Measurements from ENCODE around the gene MPPED2. TPM values are rescaled to one million over a fixed set of nuclear protein-coding genes. Genes with fewer than 3 reads are reported as not detected.

The MPPED2 gene
- total and polyA plus RNA-seq, 12 donors = 2.1 to 28.3 (median 5.7) TPM

GRCh38 chr11:30619767-30620166 is 33.6 kb upstream of the MPPED2 start:
- DNase-seq = no peak

GRCh38 chr11:30617762-30618161 is 31.6 kb upstream of the MPPED2 start:
- Histone ChIP-seq H3K4me1 (replicated peaks in 1 of 2) (no peaks in the 10 kb centered on the region), H3K36me3 (replicated peaks in 1 of 2) (no peaks in the 10 kb centered on the region), H3K27me3 (no peaks in the 10 kb centered on the region), H3K9me3 (replicated peaks in 1 of 3) (peaks cover 0 to 4% (median 0%) of the 10 kb centered on the region in 3 donors), H3K4me3 (no peak overlapping the region), H3K27ac (no peak overlapping the region)
- TF ChIP-seq CTCF (IDR thresholded peaks at IDR 0.05) (no peak), POLR2A (IDR thresholded peaks at IDR 0.05) (no peak)
- intact Hi-C loops (cut with DNase I) = no loop called here
- no peak for DNase-seq

More at GRCh38 chr11:30619767-30620166, 33.6 kb upstream of the MPPED2 start:
- no peak overlapping the region for H3K4me3 ChIP-seq
- H3K27me3 ChIP-seq = no peaks in the 10 kb centered on the region
- TF ChIP-seq POLR2A (IDR thresholded peaks at IDR 0.05) (no peak), CTCF (IDR thresholded peaks at IDR 0.05) (no peak)
- no peaks in the 10 kb centered on the region for H3K36me3 ChIP-seq (replicated peaks in 1 of 2)
- WGBS, 4 donors = 74 to 78% (median 78%) methylated on average over 1 of the region's 1 CpG
- H3K9me3 ChIP-seq (replicated peaks in 1 of 3) = peaks cover 0 to 4% (median 0%) of the 10 kb centered on the region in 3 donors
- H3K4me1 ChIP-seq (replicated peaks in 1 of 2) = no peaks in the 10 kb centered on the region
- intact Hi-C loops (cut with DNase I) = no loop called here
- H3K27ac ChIP-seq = no peak overlapping the region

- H3K36me3 ChIP-seq (replicated peaks in 1 of 2) = no peaks in the 10 kb centered on the region
- no peaks in the 10 kb centered on the region for H3K4me1 ChIP-seq (replicated peaks in 1 of 2)
- no peak overlapping the region for H3K4me3 ChIP-seq
- intact Hi-C loops (cut with DNase I) = no loop called here
- H3K27ac ChIP-seq = no peak overlapping the region
- no peak for DNase-seq
- H3K27me3 ChIP-seq = no peaks in the 10 kb centered on the region
- no peaks in the 10 kb centered on the region for H3K9me3 ChIP-seq (replicated peaks in 1 of 3)
- TF ChIP-seq CTCF (IDR thresholded peaks at IDR 0.05) (no peak), POLR2A (IDR thresholded peaks at IDR 0.05) (no peak)
- WGBS, 4 donors = 55 to 77% (median 66%) methylated on average over 3 of the region's 3 CpGs
These were observed 24.5 kb upstream of the MPPED2 start for GRCh38 chr11:30610628-30611027.

GRCh38 chr11:30608534-30608933 is 22.4 kb upstream of the MPPED2 start:
- Histone ChIP-seq H3K27me3 (no peaks in the 10 kb centered on the region), H3K36me3 (replicated peaks in 1 of 2) (no peaks in the 10 kb centered on the region), H3K4me1 (replicated peaks in 1 of 2) (no peaks in the 10 kb centered on the region), H3K9me3 (replicated peaks in 1 of 3) (no peaks in the 10 kb centered on the region), H3K27ac (no peak overlapping the region), H3K4me3 (no peak overlapping the region)
- no peak for DNase-seq
- intact Hi-C loops (cut with DNase I) = no loop called here
- TF ChIP-seq POLR2A (IDR thresholded peaks at IDR 0.05) (no peak), CTCF (IDR thresholded peaks at IDR 0.05) (no peak)
